Measurements from ENCODE around the gene RPN2.
A peak's percentile ranks its signal among the peaks of the same experiment; 100 is the strongest.

RPN2 gene

DNA sequence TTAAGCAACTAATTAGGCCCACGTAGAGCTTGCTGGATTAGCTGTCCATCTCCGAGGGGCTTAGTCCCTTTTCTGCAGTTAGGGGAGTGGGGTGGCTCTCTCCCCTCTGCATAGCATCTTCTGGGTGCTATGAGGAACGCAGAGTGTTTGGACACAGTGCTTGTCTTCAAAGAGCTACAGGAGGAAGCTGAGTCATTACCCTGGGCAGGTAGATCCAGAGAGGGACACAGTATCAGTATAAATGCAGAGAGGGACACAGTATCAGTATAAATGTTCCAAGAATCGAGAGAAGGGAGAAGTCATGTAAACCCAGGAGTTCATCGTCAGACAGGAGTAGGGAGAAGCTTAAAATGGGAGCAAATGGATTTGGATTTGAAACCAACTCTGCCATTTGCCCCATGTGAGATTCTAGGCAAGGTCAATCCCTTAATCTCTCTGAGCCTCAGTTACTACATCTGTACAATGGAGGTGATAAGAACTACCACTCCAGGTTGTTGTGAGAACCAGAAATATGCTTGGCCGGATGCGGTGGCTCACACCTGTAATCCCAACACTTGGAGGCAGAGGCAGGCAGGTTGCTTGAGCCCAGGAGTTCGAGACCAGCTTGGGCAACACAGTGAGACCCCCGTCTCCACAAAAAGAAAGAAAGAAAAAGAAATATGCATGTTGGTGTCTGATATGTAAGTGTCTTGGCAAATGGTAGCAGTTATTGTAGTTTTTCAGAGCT is 88.0 kb downstream of the RPN2 start:
- no peak overlapping the region for H3K4me3 ChIP-seq (ENCODE audit: low read length)
- peak; percentile 42 for DNase-seq (ENCODE audit: low read depth)
- TF ChIP-seq, protein P1, sequence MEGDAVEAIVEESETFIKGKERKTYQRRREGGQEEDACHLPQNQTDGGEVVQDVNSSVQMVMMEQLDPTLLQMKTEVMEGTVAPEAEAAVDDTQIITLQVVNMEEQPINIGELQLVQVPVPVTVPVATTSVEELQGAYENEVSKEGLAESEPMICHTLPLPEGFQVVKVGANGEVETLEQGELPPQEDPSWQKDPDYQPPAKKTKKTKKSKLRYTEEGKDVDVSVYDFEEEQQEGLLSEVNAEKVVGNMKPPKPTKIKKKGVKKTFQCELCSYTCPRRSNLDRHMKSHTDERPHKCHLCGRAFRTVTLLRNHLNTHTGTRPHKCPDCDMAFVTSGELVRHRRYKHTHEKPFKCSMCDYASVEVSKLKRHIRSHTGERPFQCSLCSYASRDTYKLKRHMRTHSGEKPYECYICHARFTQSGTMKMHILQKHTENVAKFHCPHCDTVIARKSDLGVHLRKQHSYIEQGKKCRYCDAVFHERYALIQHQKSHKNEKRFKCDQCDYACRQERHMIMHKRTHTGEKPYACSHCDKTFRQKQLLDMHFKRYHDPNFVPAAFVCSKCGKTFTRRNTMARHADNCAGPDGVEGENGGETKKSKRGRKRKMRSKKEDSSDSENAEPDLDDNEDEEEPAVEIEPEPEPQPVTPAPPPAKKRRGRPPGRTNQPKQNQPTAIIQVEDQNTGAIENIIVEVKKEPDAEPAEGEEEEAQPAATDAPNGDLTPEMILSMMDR (IDR thresholded peaks at IDR 0.05; ENCODE audit: insufficient read depth, low read depth, low read length, missing control alignments) = no peak

DNA sequence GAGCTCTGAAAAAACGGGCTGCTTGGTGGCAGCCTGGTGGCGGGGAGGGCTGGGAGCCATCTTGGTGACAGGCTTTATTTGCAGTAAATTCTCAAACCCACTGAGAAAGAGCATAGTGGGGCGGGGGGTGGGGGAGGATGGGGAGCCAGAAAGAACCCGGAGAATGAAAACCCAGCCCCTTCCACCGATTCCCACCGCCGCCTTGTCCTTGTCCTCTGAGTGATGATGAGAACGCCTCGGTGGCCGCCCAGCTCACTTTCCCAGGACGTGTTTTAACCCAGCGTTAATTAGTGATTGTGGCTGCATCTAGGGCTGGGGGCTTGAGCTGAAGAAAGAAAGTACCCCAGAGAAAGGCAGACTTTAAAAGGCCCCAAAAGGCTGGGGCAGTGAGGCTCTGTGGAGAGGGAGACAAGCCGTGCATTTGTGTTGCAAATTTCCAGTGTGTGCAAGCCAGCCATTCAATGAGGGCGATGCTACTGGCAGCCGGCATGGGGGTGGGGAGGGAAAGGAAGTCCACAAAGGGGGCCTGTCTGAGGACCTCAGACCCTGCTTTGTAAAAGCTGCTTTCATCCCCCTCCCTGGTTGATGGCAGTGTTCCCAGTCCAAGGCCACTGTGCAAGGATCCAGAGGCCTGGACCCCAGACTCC is 88.7 kb downstream of the RPN2 start:
- TF ChIP-seq, protein P1 (IDR thresholded peaks at IDR 0.05; ENCODE audit: insufficient read depth, low read depth, low read length, missing control alignments) = no peak
- H3K4me3 ChIP-seq (ENCODE audit: low read length) = no peak overlapping the region
- no peak for DNase-seq (ENCODE audit: low read depth)

DNA sequence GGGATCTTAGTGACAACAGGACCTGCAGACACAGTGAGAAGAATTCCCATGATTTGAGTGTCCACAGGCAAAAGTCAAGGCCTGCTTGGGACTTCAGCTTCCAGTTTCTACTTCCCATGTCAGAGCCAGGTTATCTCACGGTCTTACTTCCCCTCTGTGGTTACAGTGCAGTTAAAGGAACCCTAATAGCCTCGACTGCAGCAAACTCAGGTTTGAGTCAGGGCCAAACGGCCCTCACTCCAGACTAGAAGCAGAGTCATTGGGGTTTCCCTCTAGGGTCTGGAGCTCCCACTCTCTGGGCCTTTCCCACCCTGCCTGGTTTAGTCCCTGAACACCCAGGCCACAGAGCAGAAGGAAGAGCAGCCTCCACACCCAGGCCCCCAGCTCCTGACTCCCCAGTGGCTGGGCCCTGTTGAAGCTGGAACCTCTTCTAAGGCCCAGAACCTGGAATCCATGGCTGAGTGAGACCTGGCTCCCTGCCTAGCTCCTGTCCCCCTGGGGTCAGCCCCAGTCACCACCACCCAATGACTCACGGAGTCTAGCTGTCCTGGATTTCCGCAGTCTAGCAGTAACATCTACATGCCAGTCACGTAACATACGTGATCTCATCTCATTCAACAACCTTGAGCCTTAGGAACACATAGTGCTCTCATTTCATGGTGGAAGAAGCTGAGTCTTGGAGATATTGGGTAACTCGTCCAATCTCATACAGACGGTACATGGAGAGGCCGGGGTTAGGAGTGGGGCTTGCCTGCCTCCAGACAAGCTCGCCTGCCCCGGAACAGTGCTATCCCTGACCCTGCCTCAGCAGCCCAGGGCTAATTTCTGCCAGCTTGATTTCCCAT is 91.7 kb downstream of the RPN2 start:
- peak; percentile 68 for DNase-seq (ENCODE audit: low read depth)
- H3K4me3 ChIP-seq (ENCODE audit: low read length) = no peak overlapping the region
- TF ChIP-seq, protein P1 (IDR thresholded peaks at IDR 0.05; ENCODE audit: insufficient read depth, low read depth, low read length, missing control alignments) = no peak

DNA sequence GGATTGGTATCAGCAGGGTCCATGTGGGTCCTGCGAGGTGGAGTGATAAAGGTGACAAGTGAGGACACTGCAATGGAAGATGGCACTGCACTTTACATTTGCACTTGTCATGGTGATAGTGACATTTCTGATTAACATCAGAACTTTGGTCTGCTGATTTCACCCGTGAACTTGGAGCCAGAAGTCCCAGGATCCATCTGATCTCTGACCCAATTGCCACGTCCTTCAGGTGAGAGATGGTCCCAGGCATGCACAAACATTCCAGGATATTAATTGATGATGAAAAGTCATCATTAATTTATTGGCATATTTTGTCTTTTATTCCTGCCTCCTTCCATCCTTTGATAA is 92.3 kb downstream of the RPN2 start:
- DNase-seq (ENCODE audit: low read depth) = no peak
- no peak overlapping the region for H3K4me3 ChIP-seq (ENCODE audit: low read length)
- TF ChIP-seq, protein P1 (IDR thresholded peaks at IDR 0.05; ENCODE audit: insufficient read depth, low read depth, low read length, missing control alignments) = no peak

DNA sequence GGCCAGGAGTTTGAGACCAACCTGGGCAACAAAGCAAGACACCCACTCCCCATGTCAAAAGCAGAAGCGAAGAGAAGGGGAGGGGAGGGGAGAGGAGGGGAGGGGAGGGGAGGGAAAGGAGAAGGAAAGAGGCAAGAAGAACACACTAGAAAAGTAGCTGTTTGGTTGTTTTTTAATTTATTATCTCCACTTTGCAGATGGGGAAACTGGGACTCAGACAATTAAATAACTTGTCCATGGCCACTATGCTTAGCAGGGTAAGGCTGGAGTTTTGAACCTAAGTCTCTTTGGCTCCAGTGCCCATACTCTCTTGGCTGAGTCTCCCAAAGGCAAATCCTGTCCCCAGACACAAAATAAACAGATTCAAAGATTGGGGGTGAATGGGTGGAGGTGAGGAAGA is 94.9 kb downstream of the RPN2 start:
- DNase-seq (ENCODE audit: low read depth) = no peak
- TF ChIP-seq, protein P1 (IDR thresholded peaks at IDR 0.05; ENCODE audit: insufficient read depth, low read depth, low read length, missing control alignments) = no peak
- no peak overlapping the region for H3K4me3 ChIP-seq (ENCODE audit: low read length)

DNA sequence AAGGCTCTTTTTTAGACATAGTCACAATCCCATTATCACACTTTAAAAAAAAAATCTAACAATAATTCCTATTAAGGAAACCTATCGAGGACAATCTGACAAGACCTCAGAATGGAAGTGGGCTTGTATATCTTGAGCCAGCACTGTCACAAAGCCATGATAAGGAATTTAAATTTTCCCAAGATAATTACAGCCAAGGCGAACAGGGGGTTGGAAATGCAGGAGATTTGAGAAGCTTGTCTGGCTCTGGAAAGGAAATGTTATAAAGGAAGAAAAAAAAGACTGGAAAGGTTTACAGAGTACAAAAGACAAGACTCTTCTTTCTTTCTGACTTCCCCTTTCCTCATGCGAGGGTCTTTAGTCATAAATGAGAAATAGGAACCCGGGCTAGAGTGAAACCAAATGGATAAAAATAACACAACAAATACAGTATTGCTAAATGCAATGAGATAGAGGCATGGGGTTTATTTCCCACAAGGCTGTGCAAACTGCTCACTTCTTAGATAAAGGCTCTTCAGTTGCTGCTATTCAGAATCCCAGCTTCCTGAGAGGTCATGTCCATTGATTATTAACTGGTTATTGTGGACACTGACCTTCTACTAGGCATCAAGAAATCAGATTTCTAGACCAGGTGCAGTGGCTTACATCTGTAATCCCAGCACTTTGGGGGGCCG is 95.9 kb downstream of the RPN2 start:
- DNase-seq (ENCODE audit: low read depth) = no peak
- no peak overlapping the region for H3K4me3 ChIP-seq (ENCODE audit: low read length)
- TF ChIP-seq, protein P1 (IDR thresholded peaks at IDR 0.05; ENCODE audit: insufficient read depth, low read depth, low read length, missing control alignments) = no peak
